Retinal pigment epithelial cell (primary cell): ENCODE results near the gene QPCTL.
"Not testable (repeated sequence)": the region's sequence is repeated elsewhere in the genome, so short reads cannot be mapped to it uniquely, and the experiment has no call there.

Source experiments
- DNase-seq: peaks from one replicate; pipeline ENCODE4 v3.0.0-alpha.2; 2010; ENCODE audit warnings: low read depth
- H3K4me3 ChIP-seq: 2 replicates; pipeline ENCODE4 v1.5.1; 2011; ENCODE audit warnings: mild to moderate bottlenecking, low read length, control low read depth, moderate library complexity
- CTCF ChIP-seq: conservative IDR thresholded peaks from 2 replicates; pipeline ENCODE4 v1.5.1; 2011; ENCODE audit warnings: low read depth, low read length, control low read depth, inconsistent platforms

Gene QPCTL

GRCh38 chr19:45676851-45677263, 15.6 kb upstream of the QPCTL start:
- no peak for TF ChIP-seq CTCF
- H3K4me3 ChIP-seq = peak overlapping the region; percentile 48
- DNase-seq = no peak

- peak; percentile 51 for TF ChIP-seq CTCF
- peak overlapping the region; percentile 48 for H3K4me3 ChIP-seq
- peak; percentile 92 for DNase-seq
Observed at GRCh38 chr19:45677351-45678230, 14.9 kb upstream of the QPCTL start.

GRCh38 chr19:45681391-45682015, 11.0 kb upstream of the QPCTL start:
- TF ChIP-seq CTCF = peak; percentile 84
- DNase-seq = peak; percentile 58
- peak overlapping the region; percentile 35 for H3K4me3 ChIP-seq

- no peak for TF ChIP-seq CTCF
- no peak for DNase-seq
- H3K4me3 ChIP-seq = no peak overlapping the region
Observed at GRCh38 chr19:45682117-45682516, 10.3 kb upstream of the QPCTL start.

- no peak for TF ChIP-seq CTCF
- no peak overlapping the region for H3K4me3 ChIP-seq
- DNase-seq = no peak
Observed at GRCh38 chr19:45682908-45683307, 9.6 kb upstream of the QPCTL start.

GRCh38 chr19:45685045-45685444, 7.4 kb upstream of the QPCTL start:
- not testable (repeated sequence) for DNase-seq, H3K4me3 ChIP-seq

- no peak overlapping the region for H3K4me3 ChIP-seq
- no peak for DNase-seq
- no peak for TF ChIP-seq CTCF
Observed at GRCh38 chr19:45687599-45687998, 4.9 kb upstream of the QPCTL start.
